K562 (cell line): Measurements from ENCODE around the gene CENPP. TPM values are rescaled to one million over a fixed set of nuclear protein-coding genes. Genes with fewer than 3 reads are reported as not detected.

Experiments
- BDP1 ChIP-seq: IDR thresholded peaks from 3 replicates; pipeline ENCODE4 v1.6.1; 2011; ENCODE audit not compliant: insufficient read length, insufficient read depth
- DACH1 ChIP-seq: fragments of 450-650 bp; IDR thresholded peaks from 2 replicates; pipeline ENCODE4 v1.6.1; 2018; ENCODE audit not compliant: partially characterized antibody
- NR2C1 ChIP-seq, 2 experiments: fragments of 450-650 bp; IDR thresholded peaks; 2 replicates each; pipeline ENCODE4 v1.6.1; 2017; ENCODE audit warnings: mild to moderate bottlenecking in 2 of 2, antibody characterized with exemption in 1 of 2, inconsistent platforms in 1 of 2, missing compliant biosample characterization in 1 of 2, missing genetic modification characterization in 1 of 2
- NR3C1 ChIP-seq: sonication (generic); formaldehyde crosslinking; IDR thresholded peaks from 2 replicates; pipeline ENCODE4 v1.8.1; 2022; ENCODE audit warnings: missing genetic modification reagents
- PRPF4 ChIP-seq: fragments of 200-400 bp; formaldehyde crosslinking; IDR thresholded peaks from one replicate; pipeline ENCODE4 v1.6.1; 2017; ENCODE audit warnings: low read length, low read depth, mild to moderate bottlenecking; ENCODE audit not compliant: insufficient read depth, poor library complexity, severe bottlenecking
- RNF2 ChIP-seq: sonication (generic); IDR thresholded peaks from 2 replicates; pipeline ENCODE4 v1.6.1; 2016
- TOE1 ChIP-seq, 2 experiments: fragments of 450-650 bp in 1 of 2; sonication (generic) in 1 of 2; formaldehyde crosslinking in 1 of 2; IDR thresholded peaks; 2 replicates each; pipeline versions ENCODE4 v1.7.1 to v1.8.0; 2016 to 2022; ENCODE audit warnings: borderline replicate concordance in 2 of 2, mild to moderate bottlenecking in 2 of 2, antibody characterized with exemption in 1 of 2, inconsistent platforms in 1 of 2, low read depth in 1 of 2, missing genetic modification reagents in 1 of 2, moderate library complexity in 1 of 2
- ZFX ChIP-seq: sonication (generic); formaldehyde crosslinking; IDR thresholded peaks from 2 replicates; pipeline ENCODE4 v1.8.0; 2022; ENCODE audit warnings: mild to moderate bottlenecking, missing genetic modification reagents, moderate library complexity
- polyA plus RNA-seq, 8 experiments: library from polyadenylated mRNA; depleted of rRNA in 4 of 8; stranded (reverse) in 5 of 8; unstranded in 3 of 8; fragments of >200 nt; fragmentation: Nextera tagmentation in 2 of 8; fragmentation: Illumina TruSeq in 1 of 8; extraction: Ambion mirVana in 2 of 8; extraction: Trizol in 1 of 8; gene quantifications; 2 replicates each; pipeline versions ENCODE4 v1.2.1 to v1.2.3, GENCODE V29; 2011 to 2014; ENCODE audit warnings: inconsistent platforms in 1 of 8, missing spikeins in 1 of 8
- total RNA-seq, 7 experiments: library from RNA; depleted of rRNA in 6 of 7; stranded (reverse); fragments of >200 nt in 6 of 7; fragmentation: Illumina TruSeq in 2 of 7; extraction: Trizol in 2 of 7; gene quantifications; 2 replicates each; pipeline versions ENCODE4 v1.2.1 to v1.2.3, GENCODE V29; 2011 to 2021; ENCODE audit warnings: low replicate concordance in 1 of 7
- TF ChIP-seq, protein P1 (sequence below): sonication (generic); formaldehyde crosslinking; IDR thresholded peaks from 2 replicates; pipeline ENCODE4 v1.4.0; 2020; ENCODE audit warnings: mild to moderate bottlenecking, missing genetic modification reagents
- TF ChIP-seq, protein P2 (sequence below): conservative IDR thresholded peaks from 2 replicates; pipeline ENCODE4 v1.6.1; 2011; ENCODE audit warnings: low read depth, mild to moderate bottlenecking, low read length; ENCODE audit not compliant: control insufficient read depth
- TF ChIP-seq, protein P3 (sequence below): fragments of 250-450 bp; sonication (Bioruptor Pico); IDR thresholded peaks from 2 replicates; pipeline ENCODE4 v1.9.0; 2021; ENCODE audit warnings: mild to moderate bottlenecking
- TF ChIP-seq, protein P4 (sequence below): sonication (generic); formaldehyde crosslinking; IDR thresholded peaks from 2 replicates; pipeline ENCODE4 v1.8.0; 2022; ENCODE audit warnings: mild to moderate bottlenecking, missing genetic modification reagents

Gene CENPP
- total and polyA plus RNA-seq, 9 of the 15 experiments (the other 6 are each of a cell fraction or from before 2014, with no cell fraction given) = 8.0 to 28.5 (median 17.9) TPM

DNA sequence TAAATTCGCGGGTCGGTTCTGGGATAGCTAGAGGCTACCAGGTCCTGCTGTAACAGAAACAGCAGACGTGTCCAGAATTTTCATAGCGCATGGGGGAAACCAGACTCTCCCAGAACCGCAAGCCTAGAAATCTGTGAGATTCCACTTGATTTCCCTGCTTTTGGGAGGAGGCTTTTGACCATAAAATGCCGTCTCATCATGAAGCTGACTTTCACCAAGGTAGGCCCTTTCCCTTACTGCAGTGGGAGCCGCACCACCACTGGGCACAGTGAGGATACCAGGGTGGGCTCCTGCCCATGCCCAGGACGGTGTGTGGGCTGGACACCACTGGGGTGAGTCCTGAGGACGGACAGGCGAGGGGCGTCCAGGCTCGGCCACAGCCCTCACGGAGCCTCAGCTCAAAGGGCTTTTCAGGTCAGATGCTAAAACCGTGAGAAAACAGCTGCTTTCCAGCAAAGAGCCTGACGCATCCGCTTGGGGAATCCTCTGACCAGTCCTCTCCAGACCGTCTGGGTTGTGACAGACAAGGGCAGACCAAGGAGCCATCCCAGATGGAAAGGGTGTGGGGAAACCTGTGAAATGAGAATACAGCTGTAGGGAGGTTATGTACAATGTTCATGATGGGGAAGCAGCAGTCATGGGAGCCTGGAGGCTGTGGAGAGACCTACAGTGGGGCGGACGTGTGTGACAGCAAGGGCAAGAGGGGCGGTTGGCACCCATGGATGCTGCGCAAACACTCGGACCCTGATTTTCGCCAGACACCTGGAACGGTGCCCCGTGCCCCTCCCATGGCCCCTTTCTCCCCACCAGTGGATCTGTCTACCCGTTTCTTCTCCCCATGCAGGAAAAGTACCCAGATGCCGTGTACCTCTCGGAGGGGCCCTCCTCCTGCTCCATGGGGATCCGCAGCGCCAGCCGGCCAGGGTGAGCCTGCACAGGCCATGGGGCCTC is 285.0 kb downstream of the CENPP start (continued):
- TF ChIP-seq RNF2 (no peak), PRPF4 (no peak), TOE1 (IDR thresholded peaks at IDR 0.05; ENCODE audit: borderline replicate concordance) (no peak), TOE1 (CRISPR knock-in tag; IDR thresholded peaks at IDR 0.05; ENCODE audit: borderline replicate concordance, low read depth) (no peak), BDP1 (no peak), ZFX (CRISPR knock-in tag) (no peak), DACH1 (no peak), NR2C1 (IDR thresholded peaks at IDR 0.05) (no peak), NR2C1 (tag; IDR thresholded peaks at IDR 0.05) (no peak), NR3C1 (CRISPR knock-in tag) (no peak)
- TF ChIP-seq, protein P1, sequence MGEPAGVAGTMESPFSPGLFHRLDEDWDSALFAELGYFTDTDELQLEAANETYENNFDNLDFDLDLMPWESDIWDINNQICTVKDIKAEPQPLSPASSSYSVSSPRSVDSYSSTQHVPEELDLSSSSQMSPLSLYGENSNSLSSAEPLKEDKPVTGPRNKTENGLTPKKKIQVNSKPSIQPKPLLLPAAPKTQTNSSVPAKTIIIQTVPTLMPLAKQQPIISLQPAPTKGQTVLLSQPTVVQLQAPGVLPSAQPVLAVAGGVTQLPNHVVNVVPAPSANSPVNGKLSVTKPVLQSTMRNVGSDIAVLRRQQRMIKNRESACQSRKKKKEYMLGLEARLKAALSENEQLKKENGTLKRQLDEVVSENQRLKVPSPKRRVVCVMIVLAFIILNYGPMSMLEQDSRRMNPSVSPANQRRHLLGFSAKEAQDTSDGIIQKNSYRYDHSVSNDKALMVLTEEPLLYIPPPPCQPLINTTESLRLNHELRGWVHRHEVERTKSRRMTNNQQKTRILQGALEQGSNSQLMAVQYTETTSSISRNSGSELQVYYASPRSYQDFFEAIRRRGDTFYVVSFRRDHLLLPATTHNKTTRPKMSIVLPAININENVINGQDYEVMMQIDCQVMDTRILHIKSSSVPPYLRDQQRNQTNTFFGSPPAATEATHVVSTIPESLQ (CRISPR knock-in tag) = no peak
- TF ChIP-seq, protein P2, sequence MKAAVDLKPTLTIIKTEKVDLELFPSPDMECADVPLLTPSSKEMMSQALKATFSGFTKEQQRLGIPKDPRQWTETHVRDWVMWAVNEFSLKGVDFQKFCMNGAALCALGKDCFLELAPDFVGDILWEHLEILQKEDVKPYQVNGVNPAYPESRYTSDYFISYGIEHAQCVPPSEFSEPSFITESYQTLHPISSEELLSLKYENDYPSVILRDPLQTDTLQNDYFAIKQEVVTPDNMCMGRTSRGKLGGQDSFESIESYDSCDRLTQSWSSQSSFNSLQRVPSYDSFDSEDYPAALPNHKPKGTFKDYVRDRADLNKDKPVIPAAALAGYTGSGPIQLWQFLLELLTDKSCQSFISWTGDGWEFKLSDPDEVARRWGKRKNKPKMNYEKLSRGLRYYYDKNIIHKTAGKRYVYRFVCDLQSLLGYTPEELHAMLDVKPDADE = no peak
- TF ChIP-seq, protein P3, sequence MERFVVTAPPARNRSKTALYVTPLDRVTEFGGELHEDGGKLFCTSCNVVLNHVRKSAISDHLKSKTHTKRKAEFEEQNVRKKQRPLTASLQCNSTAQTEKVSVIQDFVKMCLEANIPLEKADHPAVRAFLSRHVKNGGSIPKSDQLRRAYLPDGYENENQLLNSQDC (CRISPR knock-in tag) = no peak
- TF ChIP-seq, protein P4, sequence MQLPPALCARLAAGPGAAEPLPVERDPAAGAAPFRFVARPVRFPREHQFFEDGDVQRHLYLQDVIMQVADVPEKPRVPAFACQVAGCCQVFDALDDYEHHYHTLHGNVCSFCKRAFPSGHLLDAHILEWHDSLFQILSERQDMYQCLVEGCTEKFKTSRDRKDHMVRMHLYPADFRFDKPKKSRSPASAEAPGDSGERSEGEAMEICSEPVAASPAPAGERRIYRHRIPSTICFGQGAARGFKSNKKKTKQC = no peak
